ENCODE measurements around the gene C1orf141.
"Not testable (repeated sequence)": the region's sequence is repeated elsewhere in the genome, so short reads cannot be mapped to it uniquely, and the experiment has no call there.

C1orf141 gene

GRCh38 chr1:67144696-67145095 lies 9.9 kb upstream of the C1orf141 start:
- DNase-seq: no peak
- intact Hi-C loops (cut with DNase I): no loop called here

DNA sequence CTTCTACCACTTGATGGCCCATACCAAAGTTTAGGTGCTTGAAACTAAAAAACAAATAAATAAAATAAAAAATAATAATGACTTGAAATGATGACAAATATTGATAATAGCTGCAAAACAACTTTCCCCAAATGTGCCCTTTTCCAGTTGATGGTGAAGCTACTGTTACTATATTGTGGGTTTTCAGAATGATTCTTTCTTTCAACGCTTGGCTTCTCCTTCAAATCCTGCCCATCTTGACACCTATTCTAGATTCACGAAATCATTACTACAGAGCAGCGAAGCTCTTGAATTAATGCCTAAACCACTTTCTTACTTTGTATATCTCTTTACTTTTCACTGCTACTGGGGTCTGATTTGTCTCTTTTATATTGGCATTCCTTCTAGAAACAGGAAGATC lies 9.2 kb upstream of the C1orf141 start:
- intact Hi-C loops (cut with DNase I): no loop called here
- DNase-seq: no peak

DNA sequence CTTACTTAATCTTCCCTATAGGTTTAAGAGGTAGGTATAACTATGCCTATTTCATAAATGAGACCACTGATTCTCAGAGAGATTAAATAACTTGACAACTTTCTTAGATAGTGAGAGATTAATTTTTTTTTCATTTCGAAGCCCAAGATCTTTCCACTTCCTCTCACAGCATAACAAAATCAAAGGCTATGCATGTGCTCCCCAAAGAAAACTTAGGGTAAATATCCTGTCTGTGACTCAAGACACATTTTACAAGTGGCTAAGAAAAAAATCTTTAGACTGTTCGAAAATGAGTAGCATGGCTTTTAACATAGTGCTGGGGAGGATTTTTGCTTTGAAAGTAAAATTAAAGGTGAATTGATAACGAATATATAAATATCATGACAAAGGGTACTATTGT lies 8.2 kb upstream of the C1orf141 start:
- DNase-seq: no peak
- intact Hi-C loops (cut with DNase I): no loop called here

DNA sequence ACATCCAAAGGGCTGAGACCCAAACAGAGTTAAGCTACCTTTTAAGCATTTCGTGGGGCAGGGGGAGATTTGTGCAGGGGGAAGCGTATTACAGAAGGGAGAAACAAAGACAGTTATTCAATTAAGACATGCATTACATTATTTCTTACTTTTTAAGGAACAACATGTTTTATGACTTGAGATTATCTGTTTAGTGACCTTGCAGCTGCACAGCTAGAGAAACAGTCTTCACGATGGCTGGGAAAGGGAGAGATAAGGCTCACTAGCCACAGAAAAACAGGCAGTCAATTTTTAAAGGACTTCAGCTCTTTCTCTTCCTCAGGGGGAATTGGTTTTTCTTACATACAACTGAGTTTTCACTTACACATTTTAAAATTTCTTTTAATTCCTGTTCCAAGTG lies 7.1 kb upstream of the C1orf141 start:
- intact Hi-C loops (cut with DNase I); DNase-seq: not testable (repeated sequence)

DNA sequence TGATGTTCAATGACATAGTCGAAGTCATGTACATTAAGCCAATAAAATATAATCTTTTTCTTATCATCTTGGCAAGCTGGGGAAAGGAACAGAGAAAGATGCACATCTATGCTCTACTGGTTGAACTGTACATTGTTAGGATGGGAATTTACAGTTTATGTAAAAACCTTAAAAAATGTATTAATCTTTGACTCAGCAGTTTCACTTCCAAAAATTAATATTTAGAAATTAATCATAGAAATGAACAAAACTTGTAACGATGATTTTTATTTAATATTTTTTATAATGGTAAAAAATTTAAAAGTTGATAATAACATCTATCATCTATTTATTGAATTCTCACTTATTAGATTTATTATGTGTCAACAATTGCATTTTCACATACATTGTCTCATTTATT lies 5.7 kb upstream of the C1orf141 start:
- DNase-seq: no peak
- intact Hi-C loops (cut with DNase I): no loop called here

GRCh38 chr1:67138813-67139499 lies 4.2 kb upstream of the C1orf141 start:
- intact Hi-C loops (cut with DNase I): no loop called here
- no peak for DNase-seq

GRCh38 chr1:67137307-67137753 lies 2.6 kb upstream of the C1orf141 start:
- intact Hi-C loops (cut with DNase I): no loop called here
- no peak for DNase-seq

- intact Hi-C loops (cut with DNase I): no loop called here
- no peak for DNase-seq
Observed at GRCh38 chr1:67135354-67135753, 584 bp upstream of the C1orf141 start.

DNA sequence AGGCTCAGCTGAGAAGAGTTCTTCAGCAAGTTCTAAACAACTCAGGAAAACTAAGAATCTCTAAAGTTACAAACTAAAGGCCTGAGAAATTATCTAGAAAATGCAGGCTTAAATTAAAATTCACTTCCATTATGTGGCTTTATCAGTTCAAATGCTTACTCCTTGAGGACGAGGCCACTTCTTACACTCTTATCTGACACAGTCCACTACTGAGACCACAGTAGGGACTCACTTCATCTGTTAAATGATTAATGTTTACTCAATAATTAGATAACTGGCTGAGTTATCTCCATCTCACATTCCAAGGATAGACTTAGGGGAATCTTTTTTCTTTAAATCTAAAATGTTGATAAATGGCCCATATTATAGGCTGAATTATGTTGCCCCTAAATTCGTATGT lies 1.6 kb downstream of the C1orf141 start:
- intact Hi-C loops (cut with DNase I): no loop called here

DNA sequence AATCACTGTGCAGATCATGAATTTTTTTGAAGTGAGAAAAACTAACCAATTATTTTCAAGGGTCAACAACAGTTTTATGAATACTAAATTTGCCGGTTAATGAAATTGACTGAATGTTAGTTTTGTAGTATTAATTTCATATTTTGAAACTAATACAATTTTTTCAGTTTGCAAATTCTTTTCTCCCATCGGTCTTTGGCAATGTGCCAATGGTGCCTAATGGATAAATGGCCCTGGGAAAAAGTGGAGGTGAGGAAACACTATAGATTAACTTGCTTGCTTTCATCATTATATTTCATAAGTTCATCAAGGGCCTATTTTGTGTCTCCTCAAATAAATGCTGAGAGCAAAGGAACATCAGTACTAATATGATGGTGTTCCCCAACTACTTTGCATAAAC lies 4.1 kb downstream of the C1orf141 start:
- DNase-seq: no peak
- intact Hi-C loops (cut with DNase I): no loop called here

More for the DNA sequence above, 1.6 kb downstream of the C1orf141 start:
- DNase-seq: no peak

- intact Hi-C loops (cut with DNase I): no loop called here
- no peak for DNase-seq
Observed at GRCh38 chr1:67126974-67127373, 7.8 kb downstream of the C1orf141 start.

- intact Hi-C loops (cut with DNase I): no loop called here
- DNase-seq: no peak
Observed at GRCh38 chr1:67126111-67126746, 8.5 kb downstream of the C1orf141 start.

GRCh38 chr1:67124455-67124854 lies 10.3 kb downstream of the C1orf141 start:
- DNase-seq: no peak
- intact Hi-C loops (cut with DNase I): no loop called here

DNA sequence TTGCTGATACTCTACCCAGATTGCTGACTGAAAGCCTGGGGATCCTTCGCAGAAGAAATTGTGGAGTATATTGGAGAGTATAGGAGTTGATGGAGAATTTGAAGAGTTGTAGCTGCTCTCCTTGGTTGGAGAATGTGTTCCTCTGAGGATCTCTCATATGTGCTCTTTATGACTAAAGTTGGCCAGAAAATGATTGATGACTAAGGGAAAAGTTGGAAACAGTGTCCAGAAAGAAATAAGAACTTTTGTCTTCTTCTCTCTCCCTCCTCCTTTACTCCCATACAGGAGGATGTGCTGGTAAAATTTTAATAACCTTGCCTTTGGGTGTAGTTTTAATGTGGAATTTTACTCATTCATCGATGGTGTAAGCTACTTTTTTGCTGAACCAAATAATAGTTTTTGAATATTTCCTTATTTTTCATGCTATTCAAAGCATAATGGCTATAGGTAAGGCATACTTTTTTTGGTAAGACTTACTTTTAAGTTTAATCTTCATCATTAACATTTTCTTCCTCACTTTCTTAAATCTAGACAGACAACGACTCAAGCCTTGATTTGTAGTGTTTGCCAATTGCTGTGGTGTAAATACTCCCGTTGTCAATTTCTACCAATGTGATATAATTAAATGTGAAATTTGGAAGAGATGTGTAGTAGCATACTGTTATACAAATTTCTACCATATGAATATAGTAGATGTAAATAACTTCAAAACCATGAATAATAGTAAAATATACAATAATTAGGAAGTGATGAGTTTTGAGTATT lies 13.7 kb downstream of the C1orf141 start:
- no peak for DNase-seq
- intact Hi-C loops (cut with DNase I): no loop called here

- no peak for DNase-seq
- intact Hi-C loops (cut with DNase I): no loop called here
Observed at GRCh38 chr1:67118646-67119045, 16.1 kb downstream of the C1orf141 start.

DNA sequence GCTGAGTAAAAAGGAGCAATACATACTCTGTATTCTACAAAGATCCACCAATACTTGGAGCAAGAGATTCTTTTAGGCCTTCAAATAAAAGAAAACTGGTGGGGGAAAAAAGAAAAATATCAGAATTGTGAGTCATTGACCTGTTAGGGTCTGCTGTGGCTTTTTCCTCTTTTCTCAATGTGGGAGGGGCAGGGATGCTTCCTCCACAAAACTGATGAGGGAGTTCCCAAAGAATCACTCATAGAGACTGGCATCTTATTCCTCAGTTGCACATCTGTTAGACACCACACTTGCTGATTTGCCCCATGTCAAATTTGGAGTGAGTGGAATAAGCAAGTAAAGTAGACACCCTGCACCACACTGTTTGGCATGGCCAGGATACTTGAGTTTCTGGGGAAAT lies 16.6 kb downstream of the C1orf141 start:
- DNase-seq: no peak

DNA sequence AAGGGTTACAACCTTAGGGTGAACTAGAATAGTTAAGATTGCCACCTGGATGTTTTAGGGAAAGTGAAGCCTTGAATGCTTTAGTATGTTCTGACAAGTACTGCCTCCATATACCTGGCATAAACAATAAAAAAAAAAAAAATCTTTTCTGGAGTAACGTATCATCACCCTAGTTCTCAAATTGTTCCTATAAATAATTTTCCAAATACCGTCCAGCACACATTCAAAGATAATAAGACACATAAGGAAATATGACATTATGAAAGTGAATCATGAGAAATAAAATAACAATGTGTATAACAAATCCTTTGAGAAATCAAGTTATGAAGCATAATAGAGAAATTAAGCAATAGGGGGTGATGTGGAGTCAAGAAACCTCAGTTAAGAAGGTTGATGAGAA lies 20.6 kb downstream of the C1orf141 start:
- intact Hi-C loops (cut with DNase I): no loop called here

More for the DNA sequence above, 16.6 kb downstream of the C1orf141 start:
- intact Hi-C loops (cut with DNase I): no loop called here

DNA sequence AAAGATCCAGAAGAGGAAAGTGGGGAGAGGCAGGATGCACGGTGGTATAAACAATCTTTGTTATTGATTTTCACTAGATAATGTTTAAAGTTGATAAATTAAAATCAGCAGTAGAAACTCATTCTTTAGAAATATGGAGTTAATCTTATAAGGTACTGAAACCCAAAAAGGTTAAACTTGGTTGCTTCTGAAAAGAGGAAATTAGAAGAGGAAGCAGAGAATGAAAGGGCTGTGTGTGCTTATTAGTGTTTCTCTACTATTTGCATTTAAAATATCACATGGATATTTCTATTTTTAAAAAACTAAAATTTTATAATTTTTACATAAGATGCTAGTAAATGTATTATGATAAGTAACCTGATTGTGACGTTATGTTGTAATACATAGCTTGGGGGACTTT lies 24.4 kb downstream of the C1orf141 start:
- DNase-seq: no peak
- intact Hi-C loops (cut with DNase I): no loop called here

More for the DNA sequence above, 20.6 kb downstream of the C1orf141 start:
- no peak for DNase-seq

GRCh38 chr1:67105508-67105907 lies 29.3 kb downstream of the C1orf141 start:
- intact Hi-C loops (cut with DNase I): no loop called here
- no peak for DNase-seq

- DNase-seq: no peak
- intact Hi-C loops (cut with DNase I): no loop called here
Observed at GRCh38 chr1:67103548-67103947, 31.2 kb downstream of the C1orf141 start.

- intact Hi-C loops (cut with DNase I): no loop called here
- DNase-seq: no peak
Observed at GRCh38 chr1:67100833-67101232, 33.9 kb downstream of the C1orf141 start.

- intact Hi-C loops (cut with DNase I): no loop called here
- DNase-seq: no peak
Observed at GRCh38 chr1:67097305-67097704, 37.5 kb downstream of the C1orf141 start.
